ENCODE data around the gene NUCB2.
"Not testable (repeated sequence)": the region's sequence is repeated elsewhere in the genome, so short reads cannot be mapped to it uniquely, and the experiment has no call there.

The NUCB2 gene

GRCh38 chr11:17250561-17251350, 25.8 kb upstream of the NUCB2 start:
- H3K4me1 ChIP-seq (ENCODE audit: insufficient read depth, low read length), result no peaks in the 10 kb centered on the region
- H3K9me3 ChIP-seq (ENCODE audit: insufficient read depth, low read depth, low read length), result no peaks in the 10 kb centered on the region
- H3K36me3 ChIP-seq (ENCODE audit: insufficient read depth, low read length), result no peaks in the 10 kb centered on the region
- H3K4me3 ChIP-seq (ENCODE audit: low read length), result no peak overlapping the region
- H3K9ac ChIP-seq (ENCODE audit: low read depth, low read length), result no peak overlapping the region
- H3K27me3 ChIP-seq (ENCODE audit: insufficient read depth, low read length), result no peaks in the 10 kb centered on the region
- no peak overlapping the region for H3K27ac ChIP-seq (ENCODE audit: low read depth, low read length)

- WGBS, result 63% methylated on average over 3 of the region's 4 CpGs
- H3K27me3 ChIP-seq (ENCODE audit: insufficient read depth, low read length), result no peaks in the 10 kb centered on the region
- H3K9me3 ChIP-seq (ENCODE audit: insufficient read depth, low read depth, low read length), result no peaks in the 10 kb centered on the region
- no peaks in the 10 kb centered on the region for H3K4me1 ChIP-seq (ENCODE audit: insufficient read depth, low read length)
- H3K4me3 ChIP-seq (ENCODE audit: low read length), result no peak overlapping the region
- no peaks in the 10 kb centered on the region for H3K36me3 ChIP-seq (ENCODE audit: insufficient read depth, low read length)
- no peak overlapping the region for H3K27ac ChIP-seq (ENCODE audit: low read depth, low read length)
- H3K9ac ChIP-seq (ENCODE audit: low read depth, low read length), result no peak overlapping the region
Measured at GRCh38 chr11:17252704-17253103, 23.8 kb upstream of the NUCB2 start.

GRCh38 chr11:17256512-17256911, 20.0 kb upstream of the NUCB2 start:
- Histone ChIP-seq H3K9ac (ENCODE audit: low read depth, low read length) (no peak overlapping the region), H3K4me1 (ENCODE audit: insufficient read depth, low read length) (no peaks in the 10 kb centered on the region), H3K9me3 (ENCODE audit: insufficient read depth, low read depth, low read length) (no peaks in the 10 kb centered on the region), H3K27ac (ENCODE audit: low read depth, low read length) (no peak overlapping the region), H3K36me3 (ENCODE audit: insufficient read depth, low read length) (no peaks in the 10 kb centered on the region), H3K4me3 (ENCODE audit: low read length) (no peak overlapping the region), H3K27me3 (ENCODE audit: insufficient read depth, low read length) (no peaks in the 10 kb centered on the region)
- WGBS, result 93% methylated on average over 2 of the region's 3 CpGs

- H3K9me3 ChIP-seq (ENCODE audit: insufficient read depth, low read depth, low read length), result no peaks in the 10 kb centered on the region
- no peak overlapping the region for H3K4me3 ChIP-seq (ENCODE audit: low read length)
- H3K36me3 ChIP-seq (ENCODE audit: insufficient read depth, low read length), result no peaks in the 10 kb centered on the region
- WGBS, result no CpG with 5 or more reads among the region's 1 CpG
- no peaks in the 10 kb centered on the region for H3K4me1 ChIP-seq (ENCODE audit: insufficient read depth, low read length)
- no peaks in the 10 kb centered on the region for H3K27me3 ChIP-seq (ENCODE audit: insufficient read depth, low read length)
- no peak overlapping the region for H3K27ac ChIP-seq (ENCODE audit: low read depth, low read length)
- no peak overlapping the region for H3K9ac ChIP-seq (ENCODE audit: low read depth, low read length)
Measured at GRCh38 chr11:17257196-17257595, 19.3 kb upstream of the NUCB2 start.

- Histone ChIP-seq H3K9me3 (ENCODE audit: insufficient read depth, low read depth, low read length) (no peaks in the 10 kb centered on the region), H3K4me1 (ENCODE audit: insufficient read depth, low read length) (no peaks in the 10 kb centered on the region), H3K27ac (ENCODE audit: low read depth, low read length) (no peak overlapping the region), H3K27me3 (ENCODE audit: insufficient read depth, low read length) (no peaks in the 10 kb centered on the region), H3K36me3 (ENCODE audit: insufficient read depth, low read length) (no peaks in the 10 kb centered on the region), H3K9ac (ENCODE audit: low read depth, low read length) (no peak overlapping the region), H3K4me3 (ENCODE audit: low read length) (no peak overlapping the region)
Measured at GRCh38 chr11:17258670-17259069, 17.9 kb upstream of the NUCB2 start.

- 93% methylated on average over 1 of the region's 1 CpG for WGBS
- H3K4me3 ChIP-seq (ENCODE audit: low read length), result no peak overlapping the region
- H3K9me3 ChIP-seq (ENCODE audit: insufficient read depth, low read depth, low read length), result no peaks in the 10 kb centered on the region
Measured at GRCh38 chr11:17259519-17259918, 17.0 kb upstream of the NUCB2 start.

GRCh38 chr11:17260020-17260419, 16.5 kb upstream of the NUCB2 start:
- no peak overlapping the region for H3K4me3 ChIP-seq (ENCODE audit: low read length)
- no peaks in the 10 kb centered on the region for H3K36me3 ChIP-seq (ENCODE audit: insufficient read depth, low read length)
- no peak overlapping the region for H3K9ac ChIP-seq (ENCODE audit: low read depth, low read length)
- no peaks in the 10 kb centered on the region for H3K27me3 ChIP-seq (ENCODE audit: insufficient read depth, low read length)
- no peak overlapping the region for H3K27ac ChIP-seq (ENCODE audit: low read depth, low read length)
- no peaks in the 10 kb centered on the region for H3K4me1 ChIP-seq (ENCODE audit: insufficient read depth, low read length)
- H3K9me3 ChIP-seq (ENCODE audit: insufficient read depth, low read depth, low read length), result no peaks in the 10 kb centered on the region

More at GRCh38 chr11:17259519-17259918, 17.0 kb upstream of the NUCB2 start:
- Histone ChIP-seq H3K27me3 (ENCODE audit: insufficient read depth, low read length) (no peaks in the 10 kb centered on the region), H3K4me1 (ENCODE audit: insufficient read depth, low read length) (no peaks in the 10 kb centered on the region), H3K27ac (ENCODE audit: low read depth, low read length) (no peak overlapping the region), H3K9ac (ENCODE audit: low read depth, low read length) (no peak overlapping the region), H3K36me3 (ENCODE audit: insufficient read depth, low read length) (no peaks in the 10 kb centered on the region)

GRCh38 chr11:17263769-17264168, 12.8 kb upstream of the NUCB2 start:
- no peaks in the 10 kb centered on the region for H3K36me3 ChIP-seq (ENCODE audit: insufficient read depth, low read length)
- no peak overlapping the region for H3K9ac ChIP-seq (ENCODE audit: low read depth, low read length)
- H3K9me3 ChIP-seq (ENCODE audit: insufficient read depth, low read depth, low read length), result no peaks in the 10 kb centered on the region
- no peak overlapping the region for H3K4me3 ChIP-seq (ENCODE audit: low read length)
- WGBS, result 75% methylated on average over 1 of the region's 1 CpG
- no peaks in the 10 kb centered on the region for H3K4me1 ChIP-seq (ENCODE audit: insufficient read depth, low read length)
- no peaks in the 10 kb centered on the region for H3K27me3 ChIP-seq (ENCODE audit: insufficient read depth, low read length)
- no peak overlapping the region for H3K27ac ChIP-seq (ENCODE audit: low read depth, low read length)

GRCh38 chr11:17266781-17267180, 9.8 kb upstream of the NUCB2 start:
- no peaks in the 10 kb centered on the region for H3K27me3 ChIP-seq (ENCODE audit: insufficient read depth, low read length)
- no peak overlapping the region for H3K9ac ChIP-seq (ENCODE audit: low read depth, low read length)
- no peaks in the 10 kb centered on the region for H3K4me1 ChIP-seq (ENCODE audit: insufficient read depth, low read length)
- no peak overlapping the region for H3K27ac ChIP-seq (ENCODE audit: low read depth, low read length)
- no peaks in the 10 kb centered on the region for H3K9me3 ChIP-seq (ENCODE audit: insufficient read depth, low read depth, low read length)
- 88% methylated on average over 4 of the region's 5 CpGs for WGBS
- H3K4me3 ChIP-seq (ENCODE audit: low read length), result no peak overlapping the region
- no peaks in the 10 kb centered on the region for H3K36me3 ChIP-seq (ENCODE audit: insufficient read depth, low read length)

GRCh38 chr11:17267576-17267975, 9.0 kb upstream of the NUCB2 start:
- no peaks in the 10 kb centered on the region for H3K4me1 ChIP-seq (ENCODE audit: insufficient read depth, low read length)
- H3K27me3 ChIP-seq (ENCODE audit: insufficient read depth, low read length), result no peaks in the 10 kb centered on the region
- H3K9me3 ChIP-seq (ENCODE audit: insufficient read depth, low read depth, low read length), result no peaks in the 10 kb centered on the region
- 93% methylated on average over 5 of the region's 5 CpGs for WGBS
- H3K4me3 ChIP-seq (ENCODE audit: low read length), result no peak overlapping the region
- H3K36me3 ChIP-seq (ENCODE audit: insufficient read depth, low read length), result no peaks in the 10 kb centered on the region
- no peak overlapping the region for H3K27ac ChIP-seq (ENCODE audit: low read depth, low read length)
- H3K9ac ChIP-seq (ENCODE audit: low read depth, low read length), result no peak overlapping the region

GRCh38 chr11:17268500-17268899, 8.0 kb upstream of the NUCB2 start:
- WGBS, result 97% methylated on average over 5 of the region's 5 CpGs
- H3K27ac ChIP-seq (ENCODE audit: low read depth, low read length), result not testable (repeated sequence)

GRCh38 chr11:17268902-17269301, 7.6 kb upstream of the NUCB2 start:
- Histone ChIP-seq H3K4me3 (ENCODE audit: low read length) (no peak overlapping the region), H3K27me3 (ENCODE audit: insufficient read depth, low read length) (no peaks in the 10 kb centered on the region), H3K9me3 (ENCODE audit: insufficient read depth, low read depth, low read length) (no peaks in the 10 kb centered on the region), H3K9ac (ENCODE audit: low read depth, low read length) (no peak overlapping the region), H3K27ac (ENCODE audit: low read depth, low read length) (no peak overlapping the region), H3K4me1 (ENCODE audit: insufficient read depth, low read length) (no peaks in the 10 kb centered on the region), H3K36me3 (ENCODE audit: insufficient read depth, low read length) (no peaks in the 10 kb centered on the region)
- 100% methylated on average over 3 of the region's 3 CpGs for WGBS

More at GRCh38 chr11:17268500-17268899, 8.0 kb upstream of the NUCB2 start:
- H3K36me3 ChIP-seq (ENCODE audit: insufficient read depth, low read length); H3K4me3 ChIP-seq (ENCODE audit: low read length); H3K9me3 ChIP-seq (ENCODE audit: insufficient read depth, low read depth, low read length); H3K4me1 ChIP-seq (ENCODE audit: insufficient read depth, low read length); H3K9ac ChIP-seq (ENCODE audit: low read depth, low read length); H3K27me3 ChIP-seq (ENCODE audit: insufficient read depth, low read length): not testable (repeated sequence)
